Stimulated activated CD8-positive, alpha-beta memory T cell treated with anti-CD3 and anti-CD28 coated beads, Interleukin-4, amount 100 ng/mL, for 4 hours (primary cell): ENCODE data around the gene JARID2.

Experiments
- DNase-seq, 2 donors: peaks; one replicate each; pipeline ENCODE4 v3.0.0-alpha.2; 2020; ENCODE audit warnings: low read depth in 2 of 2, low spot score in 1 of 2

JARID2 gene

DNA sequence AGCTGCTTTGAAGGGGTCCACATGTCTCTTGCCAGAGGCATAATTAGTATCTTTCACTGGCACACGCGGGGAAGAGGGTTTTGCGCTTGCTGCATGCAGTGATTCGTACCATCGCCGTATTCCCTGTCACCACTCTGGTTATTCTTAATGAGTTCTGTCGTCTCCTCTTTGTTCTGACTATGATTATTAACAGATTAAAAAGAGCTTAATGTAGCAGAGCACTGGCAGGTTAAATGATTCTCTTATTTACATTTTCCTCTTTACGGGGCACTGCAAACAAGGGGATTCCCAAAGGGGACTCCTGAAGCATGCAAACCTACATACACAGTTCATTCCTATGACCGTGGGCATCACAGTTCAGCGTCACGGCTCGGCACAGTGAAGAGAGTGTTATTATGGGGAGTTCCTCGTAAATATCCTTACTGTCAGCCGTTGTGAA, 212.2 kb downstream of the JARID2 start:
- no peak for DNase-seq

DNA sequence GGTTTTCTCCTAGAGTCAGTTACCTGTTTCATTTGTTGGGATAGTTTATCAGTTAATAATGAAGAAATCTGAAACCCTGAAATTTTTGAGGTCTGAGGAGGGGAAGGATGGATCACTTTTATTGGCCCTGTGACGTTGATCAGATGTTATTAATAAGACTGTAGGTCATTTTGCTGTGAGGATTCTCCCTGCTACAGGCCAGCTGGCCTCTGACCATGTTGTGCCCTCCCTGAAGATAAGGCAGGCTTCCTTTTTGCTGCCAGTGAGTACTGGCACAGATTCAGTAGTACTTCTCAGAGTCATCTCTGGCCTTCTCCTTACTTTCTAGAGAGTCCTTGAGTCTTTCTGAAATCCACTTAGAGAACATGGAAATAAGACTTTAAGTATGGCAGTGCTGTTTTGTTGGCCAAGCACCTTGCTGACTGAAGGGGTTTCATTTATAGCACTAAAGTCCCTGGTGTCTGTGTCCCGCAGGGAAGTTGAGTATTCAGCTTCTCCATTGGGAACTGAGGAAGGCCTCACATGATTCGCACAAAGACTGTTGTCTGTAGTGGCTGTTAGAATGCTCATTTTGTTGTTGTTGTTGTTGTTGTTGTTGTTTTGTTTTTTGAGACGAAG, 214.3 kb downstream of the JARID2 start:
- DNase-seq: no peak

DNA sequence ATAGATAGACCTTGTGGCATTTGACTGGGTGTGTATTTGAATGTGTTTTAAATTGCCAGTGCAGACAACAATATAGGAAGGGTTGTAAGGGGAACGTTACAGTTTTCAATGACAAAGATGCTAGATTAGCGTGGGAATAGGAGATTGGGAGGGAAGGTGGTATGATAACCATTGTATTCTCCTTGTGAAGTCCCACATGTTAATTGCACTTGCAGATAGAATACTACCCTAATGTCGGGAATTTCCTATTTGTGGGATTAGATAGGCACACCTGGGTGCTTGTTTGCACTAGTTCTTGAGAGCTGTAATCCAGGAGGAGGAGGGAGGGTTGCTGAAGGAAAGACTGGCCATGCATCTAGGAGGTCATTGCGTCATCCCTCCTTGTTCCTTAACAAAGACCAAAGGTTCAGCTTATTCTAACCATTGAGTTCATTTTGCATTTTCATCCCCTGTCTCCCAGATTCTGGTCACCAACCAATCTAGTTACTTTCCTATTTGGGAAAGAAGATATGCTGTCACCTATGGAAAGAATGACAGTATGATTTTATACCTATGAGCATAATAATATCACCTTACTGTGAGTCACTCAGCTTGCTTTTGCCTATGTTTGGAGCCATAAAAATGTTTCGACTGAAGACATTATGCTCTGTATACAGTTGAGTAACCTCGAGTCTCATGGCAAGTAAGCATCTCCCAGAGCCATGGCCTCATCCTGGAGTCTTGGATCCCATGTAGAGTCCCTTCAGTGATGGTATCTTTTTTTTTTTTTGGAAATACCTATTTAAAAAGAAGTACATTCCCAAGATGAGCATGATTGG, 215.5 kb downstream of the JARID2 start:
- DNase-seq: no peak

DNA sequence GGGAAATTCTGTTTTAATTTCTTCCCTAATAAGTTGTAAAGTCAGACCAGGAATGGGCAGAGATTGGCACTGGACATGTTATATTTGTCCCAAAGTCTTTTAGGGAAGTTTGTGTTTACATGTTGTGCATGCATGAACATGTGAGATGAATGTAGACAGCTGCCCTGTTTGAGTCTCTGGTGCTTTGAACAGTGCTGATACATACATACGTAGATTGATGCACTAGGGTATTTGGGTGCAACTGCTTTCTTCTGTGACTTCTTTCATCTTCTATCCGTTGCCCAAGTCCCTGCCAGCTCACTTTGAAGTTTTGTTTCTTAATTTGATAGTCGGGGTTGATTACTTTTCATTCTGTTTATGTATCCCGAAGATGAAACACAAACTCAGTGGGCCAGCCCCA, 216.4 kb downstream of the JARID2 start:
- DNase-seq: no peak

DNA sequence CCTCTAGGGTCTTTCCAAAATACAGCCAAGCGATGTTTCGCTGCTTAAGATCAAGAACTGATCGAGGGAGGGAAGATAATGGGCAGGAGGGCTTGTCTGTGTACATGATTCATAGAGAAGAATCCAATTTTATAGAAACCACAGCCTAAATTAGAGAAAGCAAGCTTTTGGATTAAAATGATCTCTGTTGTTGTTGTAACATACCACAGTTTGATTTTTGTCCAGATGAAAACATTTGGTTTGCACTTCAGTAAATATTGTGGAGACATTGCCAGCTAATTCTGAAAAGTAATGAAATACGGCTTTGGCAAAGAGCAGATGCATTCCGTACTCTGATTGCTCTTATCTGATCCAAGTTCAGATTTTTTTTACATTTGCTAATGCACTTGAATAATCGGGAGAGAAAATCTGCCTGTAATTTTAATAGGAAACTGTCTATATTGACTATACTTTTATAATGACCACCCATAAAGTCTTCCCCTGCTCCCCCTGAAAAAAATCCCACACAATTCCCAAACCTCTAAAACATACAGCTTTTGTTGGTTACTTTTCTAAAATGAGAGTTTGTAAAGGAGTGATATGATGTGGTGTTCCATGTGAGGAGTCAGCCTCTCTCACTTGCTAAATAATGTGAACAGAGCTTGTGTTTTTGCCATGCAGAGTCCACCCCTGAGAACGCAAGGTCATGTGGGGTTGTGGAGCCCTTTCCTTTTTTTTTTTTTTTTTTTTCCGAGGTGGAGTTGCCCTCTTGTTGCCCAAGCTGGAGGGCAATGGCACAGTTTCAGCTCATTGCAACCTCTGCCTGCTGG, 217.1 kb downstream of the JARID2 start:
- no peak for DNase-seq

DNA sequence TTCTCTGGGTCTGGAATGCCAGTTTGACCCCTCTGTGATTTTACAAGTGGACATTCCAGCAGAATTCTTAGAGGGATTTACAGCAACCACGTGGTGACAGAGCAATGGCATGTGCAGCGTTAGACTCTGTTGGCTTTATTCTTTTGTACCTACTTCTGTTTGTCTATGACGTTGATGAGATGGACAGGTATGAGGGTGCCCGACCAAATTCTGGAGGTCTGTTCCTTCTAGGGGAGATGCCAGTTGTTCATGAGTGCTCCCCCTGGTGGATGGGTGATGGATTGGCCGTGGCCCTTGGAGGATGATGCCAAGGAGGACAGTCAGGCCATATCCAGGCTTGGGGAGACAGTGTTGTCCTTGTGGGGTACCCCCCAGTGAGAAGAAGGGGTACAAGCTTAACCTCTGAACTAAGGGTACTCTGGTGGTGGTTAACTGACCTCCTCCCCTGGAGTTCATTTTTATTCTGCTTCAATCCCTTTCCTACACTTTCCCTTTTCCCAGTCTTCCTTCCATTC, 218.4 kb downstream of the JARID2 start:
- peak; percentile 7 to 17 for DNase-seq

DNA sequence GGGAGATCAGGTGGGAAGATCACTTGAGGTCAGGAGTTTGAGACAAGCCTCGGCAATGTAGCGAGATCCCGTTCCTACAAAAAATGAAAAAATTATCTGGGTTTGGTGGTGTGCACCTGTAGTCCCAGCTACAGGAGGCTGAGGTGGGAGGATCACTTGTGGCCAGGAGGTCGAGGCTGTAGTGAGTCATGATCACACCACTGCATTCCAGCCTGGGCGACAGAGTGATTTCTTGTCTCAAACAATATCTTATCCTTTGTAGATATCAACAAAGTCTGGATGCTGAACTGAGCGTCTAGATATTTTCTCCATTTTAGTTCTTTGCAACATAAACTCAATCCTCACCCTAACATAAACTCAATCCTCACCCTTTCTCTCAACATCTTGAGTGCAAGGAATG, 219.3 kb downstream of the JARID2 start:
- no peak for DNase-seq

DNA sequence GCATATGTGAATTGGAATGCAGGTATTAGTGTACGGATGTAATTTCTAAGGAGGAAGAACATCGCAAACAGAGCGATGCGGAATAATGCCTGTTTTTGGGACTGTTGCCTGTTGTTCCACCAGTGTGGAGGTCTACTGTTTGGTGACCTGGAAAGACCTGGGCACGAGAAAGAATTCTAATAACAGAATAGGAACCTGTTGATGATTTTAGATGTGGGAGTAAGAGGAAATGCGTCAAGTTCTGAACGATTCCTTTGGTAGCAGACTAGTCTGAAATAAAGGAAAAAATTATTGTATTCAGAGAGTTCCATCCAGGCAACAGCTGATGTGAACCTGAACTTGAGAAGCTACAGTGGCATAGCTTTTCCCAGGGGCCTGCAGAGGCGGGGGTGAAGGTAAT, 224.9 kb downstream of the JARID2 start:
- no peak for DNase-seq

DNA sequence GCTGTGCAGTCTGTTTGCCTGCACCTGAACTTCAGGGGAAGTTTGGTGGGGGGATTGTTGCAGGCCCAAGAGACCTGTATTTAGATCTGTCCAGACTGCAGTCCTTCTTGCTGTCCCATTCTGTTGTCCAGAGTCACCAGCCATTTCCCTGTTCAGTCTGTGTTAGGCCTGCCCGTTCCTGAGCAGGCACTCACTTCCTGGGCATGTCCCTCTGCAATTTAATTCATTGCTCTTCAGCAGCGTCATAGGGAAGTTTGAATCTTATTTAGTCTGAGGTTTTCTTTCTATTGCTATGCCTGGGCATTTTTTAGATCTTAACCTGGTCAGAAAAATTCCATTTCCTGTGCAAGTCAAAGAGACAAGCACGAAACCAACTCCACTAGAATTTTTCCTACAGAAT, 226.8 kb downstream of the JARID2 start:
- DNase-seq: no peak

DNA sequence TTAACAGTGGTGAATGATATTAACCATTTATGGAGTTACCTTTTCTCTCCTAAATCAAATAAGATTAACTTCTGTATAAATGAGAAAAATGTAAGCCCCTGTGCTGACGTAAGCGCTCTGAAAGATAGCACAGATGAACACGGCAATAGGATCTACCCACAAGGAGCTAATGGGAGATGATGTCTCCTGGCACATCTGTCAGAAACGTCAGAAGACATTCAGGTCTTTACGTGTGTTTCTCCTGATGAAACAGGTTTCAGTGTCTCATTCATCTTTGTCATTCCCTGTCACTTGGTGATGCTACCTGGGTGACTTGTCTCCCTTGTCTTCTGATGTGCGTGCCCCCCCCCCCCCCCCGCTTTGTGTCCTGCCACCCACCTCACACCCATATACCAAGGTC, 227.3 kb downstream of the JARID2 start:
- DNase-seq: no peak

DNA sequence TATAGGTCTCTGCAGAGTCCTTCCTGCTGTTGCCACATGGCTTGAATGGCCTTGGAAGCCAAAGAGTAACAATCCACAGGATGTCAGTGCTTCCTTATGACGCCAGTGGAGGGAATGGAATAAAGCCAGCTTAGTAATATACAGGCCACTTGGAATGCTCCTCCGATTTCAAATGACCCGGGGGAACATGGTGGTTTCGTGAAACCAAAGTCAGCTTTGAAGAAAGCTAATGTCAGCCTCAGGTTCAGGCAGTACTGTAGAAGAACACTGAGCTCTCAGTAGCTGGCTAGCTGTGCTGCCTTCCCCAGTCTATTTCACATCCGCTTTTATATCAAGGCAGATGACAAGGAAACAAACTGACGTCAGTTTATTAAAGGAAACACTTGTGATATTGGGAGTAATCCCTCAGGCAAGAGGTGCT, 227.9 kb downstream of the JARID2 start:
- DNase-seq: no peak

DNA sequence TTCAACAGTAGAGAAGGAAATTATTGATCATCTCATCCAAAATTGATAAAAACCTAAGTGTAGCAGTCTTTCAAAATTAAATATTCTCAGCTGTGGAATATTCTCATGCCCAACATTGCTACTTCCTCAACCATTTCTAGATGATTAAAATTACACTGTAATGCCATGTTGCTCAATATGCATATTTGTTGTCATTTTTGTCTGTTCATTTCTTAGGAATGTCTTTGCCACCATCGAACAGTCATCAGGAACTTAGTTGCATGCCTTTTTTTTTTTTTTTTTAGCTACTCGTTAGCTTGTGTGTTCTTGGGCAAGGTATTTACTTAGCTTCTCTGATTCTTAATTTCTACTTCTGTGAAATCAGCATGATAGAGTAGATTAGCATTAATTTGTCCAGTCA, 228.3 kb downstream of the JARID2 start:
- DNase-seq: no peak

DNA sequence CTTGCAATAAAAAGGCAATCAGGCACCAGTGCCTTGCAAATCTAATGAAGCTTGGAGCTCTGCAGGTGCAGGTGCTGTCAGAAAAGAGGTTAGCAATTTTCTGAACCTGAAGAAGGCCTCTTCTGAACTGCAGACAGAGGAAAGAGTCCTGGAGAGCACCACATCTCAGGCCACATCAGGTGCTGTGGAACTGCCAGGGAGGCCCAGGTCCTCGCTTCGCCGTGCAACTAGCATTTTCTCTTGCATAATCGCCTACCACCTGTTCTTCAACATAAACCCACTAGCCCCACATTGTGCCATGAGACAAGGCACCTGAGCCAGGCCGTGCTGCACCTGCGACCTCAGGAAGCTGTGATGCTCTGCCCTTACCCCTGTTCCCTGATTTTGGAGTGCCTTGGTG, 229.4 kb downstream of the JARID2 start:
- no peak for DNase-seq

DNA sequence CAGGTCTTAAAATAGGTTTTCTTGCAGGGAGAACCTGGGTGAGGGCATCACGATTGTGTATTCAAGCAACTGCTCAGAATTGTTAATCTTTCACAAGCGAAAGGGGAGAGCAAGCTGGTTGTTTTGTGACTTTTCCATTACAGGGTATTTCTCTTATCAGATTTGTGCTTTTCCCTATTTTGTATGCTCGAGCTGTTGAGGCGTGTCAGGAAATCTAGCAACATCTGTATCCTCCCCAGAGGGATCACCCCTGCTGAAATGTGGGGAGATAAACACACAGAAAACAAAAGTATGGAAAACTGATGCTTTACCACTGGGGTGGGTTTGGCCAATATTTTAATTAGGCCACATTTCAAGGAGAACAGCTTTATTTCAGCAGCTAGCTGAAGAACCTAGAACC, 230.0 kb downstream of the JARID2 start:
- DNase-seq: no peak

DNA sequence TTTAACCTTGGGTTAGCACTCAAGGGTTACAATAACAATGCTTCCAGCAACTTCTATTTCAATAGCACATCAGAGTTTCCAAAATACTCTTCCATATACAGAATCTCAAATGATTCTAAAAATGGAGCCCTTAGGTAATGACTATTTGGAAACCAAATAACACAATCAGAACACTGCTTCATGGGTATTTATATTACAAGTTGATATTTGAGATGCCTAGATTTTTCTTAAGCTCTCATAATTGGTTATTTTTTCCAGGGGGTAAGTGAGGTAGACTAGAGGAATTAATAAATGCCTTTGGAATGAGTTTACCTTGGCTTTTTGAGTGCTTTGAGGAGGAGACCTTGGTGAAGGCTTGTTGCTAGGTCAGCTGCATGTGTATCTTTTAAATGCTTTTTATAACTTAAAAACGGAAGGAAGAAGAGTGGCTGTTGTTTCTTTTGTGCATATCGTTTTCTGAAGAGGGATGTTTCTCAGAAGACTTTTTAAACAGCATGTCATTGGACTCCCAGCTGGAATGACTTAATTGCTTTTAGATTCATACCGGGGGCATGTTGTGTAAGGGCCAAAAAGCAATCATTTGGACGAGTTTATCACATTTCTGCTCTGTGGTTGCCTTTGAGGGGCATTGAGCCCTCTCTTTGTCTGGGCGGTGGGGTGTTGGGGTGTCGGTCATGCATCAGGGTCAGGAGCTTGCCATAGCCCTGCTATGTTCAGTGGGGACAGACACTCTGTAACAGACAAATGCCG, 230.9 kb downstream of the JARID2 start:
- no peak for DNase-seq

DNA sequence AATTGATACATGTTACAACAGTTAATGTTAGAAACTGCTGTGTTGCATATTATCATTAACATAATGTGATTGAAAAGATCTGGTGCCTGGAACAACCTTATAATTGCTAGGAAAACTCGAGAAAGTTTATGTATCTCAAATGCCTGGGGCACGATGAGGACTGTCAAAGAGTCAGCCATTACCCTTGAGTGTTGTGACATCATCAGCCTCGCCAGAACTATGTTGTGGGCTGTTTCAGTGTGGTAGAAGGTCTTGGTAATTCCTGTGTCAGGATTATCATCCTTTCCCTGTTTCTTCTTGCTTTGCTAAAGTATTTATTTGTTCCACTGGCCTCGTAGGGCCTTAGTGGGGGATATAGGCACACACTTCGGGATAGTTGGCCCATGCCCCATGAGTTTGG, 231.9 kb downstream of the JARID2 start:
- no peak for DNase-seq

DNA sequence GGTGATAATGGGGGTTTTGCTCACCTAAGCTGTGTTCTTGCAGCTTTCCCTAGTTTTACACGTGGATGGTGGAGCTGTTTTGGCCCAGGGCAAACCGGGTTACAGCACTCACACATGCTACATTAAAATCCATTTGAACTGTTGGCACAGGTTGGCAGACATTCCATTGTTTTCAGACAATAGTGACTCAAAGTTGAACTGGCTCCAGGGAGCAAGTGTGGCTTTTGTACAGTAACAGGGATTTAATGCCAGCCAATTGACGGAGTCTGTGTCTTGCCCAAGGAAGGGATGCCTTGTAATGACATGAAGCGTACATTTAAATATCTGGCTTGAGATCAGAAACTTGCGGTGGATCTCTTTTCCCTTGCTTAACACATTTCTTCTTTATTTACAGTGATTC, 233.9 kb downstream of the JARID2 start:
- no peak for DNase-seq

DNA sequence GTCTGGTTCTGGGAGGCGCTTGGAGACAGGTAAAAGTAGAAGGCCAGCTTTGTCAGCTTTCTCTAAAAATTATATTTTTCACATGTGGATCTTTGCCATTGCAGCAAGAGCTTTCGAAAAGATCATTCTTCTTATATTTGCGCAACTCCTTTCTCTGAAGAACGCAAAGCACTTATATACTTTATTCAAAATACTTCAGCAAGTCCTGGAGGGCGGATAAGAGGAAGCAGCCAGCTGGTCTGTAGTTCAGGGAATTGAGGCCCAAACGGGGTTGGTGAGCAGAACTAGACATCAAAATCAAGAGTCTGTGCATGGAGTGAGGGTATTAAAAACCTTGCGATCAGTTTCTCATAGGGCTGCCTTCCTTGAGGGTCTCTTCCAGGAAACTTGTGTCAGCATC, 234.7 kb downstream of the JARID2 start:
- no peak for DNase-seq

DNA sequence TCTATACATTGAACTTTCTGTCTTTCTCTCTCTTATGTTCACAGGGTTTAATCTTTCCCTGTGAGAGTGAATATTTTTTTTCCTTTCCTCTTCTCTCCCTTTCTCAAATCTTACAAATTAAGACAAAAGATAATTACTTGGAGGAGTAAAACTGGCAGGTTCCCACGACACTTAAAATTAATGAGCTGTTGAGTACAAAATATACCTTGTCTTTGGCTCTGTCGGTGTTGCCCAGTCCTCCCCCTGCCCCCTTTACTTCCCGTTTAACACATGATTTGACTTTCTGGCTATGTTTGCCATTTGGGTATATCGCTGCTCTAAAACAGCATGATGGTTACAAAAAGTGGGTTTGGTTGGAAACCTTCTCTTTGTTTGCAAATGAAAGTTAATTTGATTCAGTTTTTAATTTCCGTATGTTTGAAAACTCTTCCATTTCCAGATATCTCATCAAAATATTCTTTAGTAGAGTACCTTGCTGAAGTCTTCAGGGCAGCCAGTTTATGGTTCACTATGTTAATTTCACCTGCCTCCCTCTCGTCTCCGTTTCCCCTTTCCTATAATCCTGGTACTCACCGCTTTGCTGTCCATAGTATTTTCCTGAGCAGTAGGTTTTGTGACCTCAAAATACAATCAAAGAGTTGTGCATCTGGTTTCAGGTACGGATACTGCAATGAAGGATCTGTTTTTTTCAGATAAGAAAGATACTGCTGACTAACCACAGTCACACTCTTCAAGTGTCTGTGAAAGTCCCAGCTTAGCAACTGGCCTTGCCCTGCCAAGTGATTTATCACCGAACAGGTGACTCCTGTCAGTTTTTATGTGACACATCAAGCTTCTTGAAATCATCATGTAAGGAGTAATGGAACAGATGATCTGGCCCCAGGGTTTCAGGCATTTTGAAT, 235.8 kb downstream of the JARID2 start:
- DNase-seq: no peak

DNA sequence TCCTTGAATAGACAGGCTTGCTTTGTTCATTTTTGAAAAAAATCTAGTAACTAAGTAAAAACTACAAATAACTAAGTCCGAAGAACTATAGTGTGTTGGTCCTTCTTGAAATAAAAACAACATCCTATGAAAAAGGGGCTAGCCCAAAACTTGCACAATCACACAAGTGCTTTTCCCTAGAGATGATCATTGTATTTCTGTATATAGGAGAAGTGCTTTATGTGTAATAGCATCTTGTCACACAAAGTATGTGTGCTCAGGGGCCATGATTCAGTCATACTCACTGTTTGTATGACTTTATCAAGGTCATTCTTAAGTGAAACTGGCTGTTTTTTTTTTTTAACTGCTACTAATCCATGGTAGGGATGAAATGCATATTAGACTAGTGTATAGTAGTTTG, 237.2 kb downstream of the JARID2 start:
- DNase-seq: no peak
